Activated CD8-positive, alpha-beta T cell treated with anti-CD3 and anti-CD28 coated beads, Interleukin-2, amount 10 ng/mL, durations not matched to agents 7 days and 5 days (primary cell): ENCODE measurements around the gene TTC17. TPM values are rescaled to one million over a fixed set of nuclear protein-coding genes. Genes with fewer than 3 reads are reported as not detected.
A peak's percentile ranks its signal among the peaks of the same experiment; 100 is the strongest.
"Not testable (repeated sequence)": the region's sequence is repeated elsewhere in the genome, so short reads cannot be mapped to it uniquely, and the experiment has no call there.

Experiments used
- ATAC-seq: fragments of 150-1000 bp; cut with Tn5 transposase; one replicate; pipeline ENCODE4 v1.10.0; 2021; ENCODE audit warnings: moderate library complexity
- CTCF ChIA-PET: fragments of 350-600 bp; sonication (Branson Sonifier 250); formaldehyde crosslinking; loops from one replicate; lab custom pipeline; 2021; ENCODE audit warnings: antibody characterized with exemption; lab: Charles Lee
- POLR2A ChIA-PET: fragments of 350-600 bp; sonication (Branson Sonifier 250); formaldehyde crosslinking; loops from one replicate; lab custom pipeline; 2021; ENCODE audit warnings: antibody characterized with exemption; lab: Charles Lee
- DNase-seq: peaks from one replicate; pipeline ENCODE4 v3.0.0-alpha.2; 2020
- H3K27ac Mint-ChIP-seq: one replicate; pipeline ENCODE4 v1.8.0; 2021; ENCODE audit warnings: mild to moderate bottlenecking, mixed read lengths
- H3K27me3 Mint-ChIP-seq: one replicate; pipeline ENCODE4 v1.8.0; 2021; ENCODE audit warnings: low read depth, mixed read lengths
- H3K36me3 Mint-ChIP-seq: one replicate; pipeline ENCODE4 v1.8.0; 2021; ENCODE audit warnings: low read depth, mixed read lengths
- H3K4me1 Mint-ChIP-seq: one replicate; pipeline ENCODE4 v1.8.0; 2021; ENCODE audit warnings: low read depth, mixed read lengths
- H3K4me3 Mint-ChIP-seq: one replicate; pipeline ENCODE4 v1.8.0; 2021; ENCODE audit warnings: mild to moderate bottlenecking, mixed read lengths
- H3K9me3 Mint-ChIP-seq: one replicate; pipeline ENCODE4 v1.8.0; 2022; ENCODE audit warnings: mixed read lengths; ENCODE audit not compliant: insufficient read depth
- total RNA-seq, 2 experiments: library from RNA; stranded (reverse); gene quantifications; one replicate each; pipeline ENCODE4 v1.2.3, GENCODE V29; 2021

TTC17 gene
- total RNA-seq, 2 experiments from 2014 or later = 56.9 to 60.5 TPM

DNA sequence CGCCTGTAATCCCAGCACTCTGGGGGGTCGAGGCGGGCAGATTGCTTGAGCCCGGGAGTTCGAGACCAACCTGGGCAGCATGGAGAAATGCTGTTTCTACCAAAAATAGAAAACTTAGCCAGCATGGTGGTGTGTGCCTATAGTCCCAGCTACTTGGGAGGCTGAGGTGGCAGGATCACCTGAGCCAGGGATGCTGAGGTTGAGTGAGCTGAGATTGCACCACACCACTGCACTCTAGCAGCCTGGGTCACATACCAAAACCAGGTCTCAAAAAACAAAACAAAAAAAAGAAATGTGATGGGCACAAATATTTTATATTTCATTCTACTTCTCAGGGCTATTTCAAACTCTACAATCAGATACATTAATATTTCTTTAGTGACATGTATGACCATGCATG lies 25.7 kb downstream of the TTC17 start:
- no peak overlapping the region for H3K4me3 Mint-ChIP-seq
- no peak for ATAC-seq
- H3K36me3 Mint-ChIP-seq = peaks cover 35% of the 10 kb centered on the region
- no peaks in the 10 kb centered on the region for H3K27me3 Mint-ChIP-seq
- H3K4me1 Mint-ChIP-seq = no peaks in the 10 kb centered on the region
- H3K9me3 Mint-ChIP-seq = no peaks in the 10 kb centered on the region
- no peak overlapping the region for H3K27ac Mint-ChIP-seq
- ChIA-PET POLR2A (no interaction called here), CTCF (no interaction called here)
- no peak for DNase-seq

GRCh38 chr11:43392713-43393112 lies 34.0 kb downstream of the TTC17 start:
- peaks cover 26% of the 10 kb centered on the region for H3K4me1 Mint-ChIP-seq
- peaks cover 63% of the 10 kb centered on the region for H3K36me3 Mint-ChIP-seq
- H3K27ac Mint-ChIP-seq = peak overlapping the region; percentile 56
- peak overlapping the region; percentile 20 for H3K4me3 Mint-ChIP-seq
- POLR2A ChIA-PET = interaction anchor here (1.0 kb wide), 1 partner anchor 34 kb away, joined by 4 read pairs; the partner anchor contains the start of gene TTC17
- CTCF ChIA-PET = interaction anchor here (0.9 to 1.4 kb wide), 5 partner anchors 12 to 81 kb away, joined by 3 to 6 read pairs (median 3); partner anchors contain the start of gene API5
- ATAC-seq = peak; percentile 87
- peak; percentile 35 for DNase-seq
- no peaks in the 10 kb centered on the region for H3K9me3 Mint-ChIP-seq
- H3K27me3 Mint-ChIP-seq = no peaks in the 10 kb centered on the region

DNA sequence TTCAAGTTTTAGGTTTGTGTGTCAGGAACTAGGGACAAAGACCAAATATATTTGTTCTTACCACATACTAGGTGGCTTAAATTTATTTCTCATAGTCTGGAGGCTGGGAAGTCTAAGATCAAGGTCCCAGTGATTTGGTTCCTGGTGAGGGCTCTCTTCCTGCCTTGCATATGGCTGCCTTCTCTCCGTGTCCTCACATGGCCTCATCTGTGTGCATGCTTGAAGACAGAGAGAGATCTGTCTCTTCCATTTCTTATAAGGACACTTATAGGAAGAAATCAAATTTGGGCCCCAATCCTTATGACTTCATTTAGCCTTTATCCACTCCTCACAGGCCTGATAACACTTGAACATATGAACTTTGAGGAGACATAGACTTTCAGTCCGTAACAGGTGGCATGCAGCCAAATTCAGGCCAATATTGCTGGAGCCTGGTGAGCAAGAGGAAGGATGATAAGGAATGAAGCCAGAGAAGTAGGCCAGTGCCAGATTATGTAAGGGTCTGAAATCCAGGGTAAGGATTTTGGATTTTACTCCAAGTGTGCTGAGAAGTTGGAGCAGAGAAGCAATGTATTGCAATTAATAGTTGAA lies 35.1 kb downstream of the TTC17 start:
- CTCF ChIA-PET = interaction anchor here (1.0 to 1.4 kb wide), 2 partner anchors 25 to 80 kb away, joined by 3 read pairs; no protein-coding TSS in a partner anchor

DNA sequence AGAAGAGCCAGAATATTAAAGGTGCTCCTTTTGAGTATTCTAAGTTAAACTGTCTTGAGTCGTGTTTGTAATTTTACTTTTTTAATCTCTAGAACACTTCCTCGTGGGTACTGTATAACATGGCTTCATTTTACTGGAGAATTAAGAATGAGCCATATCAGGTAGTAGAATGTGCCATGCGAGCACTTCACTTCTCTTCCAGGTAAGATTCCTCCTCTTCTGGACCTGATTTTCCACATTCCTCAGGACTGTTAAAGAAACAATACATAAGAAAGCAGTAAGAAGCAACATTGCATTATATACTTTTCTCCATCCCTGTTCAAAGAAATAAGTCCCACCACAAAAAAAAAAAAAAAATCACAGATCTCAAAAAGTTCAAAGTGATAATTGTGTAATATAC lies 37.9 kb downstream of the TTC17 start:
- Mint-ChIP-seq H3K27me3 (no peaks in the 10 kb centered on the region), H3K36me3 (peaks cover 74% of the 10 kb centered on the region), H3K27ac (no peak overlapping the region), H3K4me3 (no peak overlapping the region), H3K4me1 (peaks cover 36% of the 10 kb centered on the region), H3K9me3 (no peaks in the 10 kb centered on the region)
- ATAC-seq (no peak), DNase-seq (no peak)
- POLR2A ChIA-PET = no interaction called here
- CTCF ChIA-PET = interaction anchor here (1.3 kb wide), 1 partner anchor 22 kb away, joined by 4 read pairs; no protein-coding TSS in a partner anchor

More for the DNA sequence above, 35.1 kb downstream of the TTC17 start:
- Mint-ChIP-seq H3K4me3 (no peak overlapping the region), H3K9me3 (no peaks in the 10 kb centered on the region), H3K27ac (no peak overlapping the region), H3K27me3 (no peaks in the 10 kb centered on the region), H3K4me1 (peaks cover 26% of the 10 kb centered on the region), H3K36me3 (peaks cover 72% of the 10 kb centered on the region)
- ATAC-seq = no peak
- POLR2A ChIA-PET = no interaction called here
- no peak for DNase-seq

DNA sequence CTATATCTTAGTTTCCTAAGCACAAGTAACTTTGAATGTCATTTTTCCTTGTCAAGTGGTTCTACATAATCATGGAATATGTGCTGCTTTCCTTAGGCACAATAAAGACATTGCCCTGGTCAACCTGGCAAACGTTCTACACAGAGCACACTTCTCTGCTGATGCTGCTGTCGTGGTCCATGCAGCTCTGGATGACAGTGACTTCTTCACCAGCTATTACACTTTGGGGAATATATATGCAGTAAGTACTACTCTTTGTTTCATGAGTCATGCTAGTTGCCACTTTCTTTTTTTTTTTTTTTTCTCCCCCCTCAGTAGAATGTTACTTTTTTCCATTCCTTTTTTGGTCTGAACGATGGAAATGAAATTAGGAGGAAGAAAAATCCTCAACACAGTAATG lies 38.5 kb downstream of the TTC17 start:
- CTCF ChIA-PET = interaction anchor here (1.3 kb wide), 1 partner anchor 22 kb away, joined by 4 read pairs; no protein-coding TSS in a partner anchor
- no peak overlapping the region for H3K27ac Mint-ChIP-seq
- H3K4me3 Mint-ChIP-seq = no peak overlapping the region
- DNase-seq (no peak), ATAC-seq (peak; percentile 21)
- POLR2A ChIA-PET = no interaction called here
- peaks cover 30% of the 10 kb centered on the region for H3K4me1 Mint-ChIP-seq
- H3K9me3 Mint-ChIP-seq = no peaks in the 10 kb centered on the region
- H3K27me3 Mint-ChIP-seq = no peaks in the 10 kb centered on the region
- H3K36me3 Mint-ChIP-seq = peaks cover 75% of the 10 kb centered on the region

- CTCF ChIA-PET = interaction anchor here (1.3 to 1.4 kb wide), 2 partner anchors 19 to 25 kb away, joined by 3 to 4 read pairs; no protein-coding TSS in a partner anchor
- DNase-seq (no peak), ATAC-seq (no peak)
- Mint-ChIP-seq H3K27me3 (no peaks in the 10 kb centered on the region), H3K9me3 (no peaks in the 10 kb centered on the region), H3K36me3 (peaks cover 79% of the 10 kb centered on the region), H3K4me3 (no peak overlapping the region), H3K27ac (peak overlapping the region; percentile 19), H3K4me1 (peaks cover 30% of the 10 kb centered on the region)
- POLR2A ChIA-PET = interaction anchor here (1.8 kb wide), 1 partner anchor 41 kb away, joined by 5 read pairs; the partner anchor contains the start of gene TTC17
These were observed 41.4 kb downstream of the TTC17 start for GRCh38 chr11:43399983-43400630.

DNA sequence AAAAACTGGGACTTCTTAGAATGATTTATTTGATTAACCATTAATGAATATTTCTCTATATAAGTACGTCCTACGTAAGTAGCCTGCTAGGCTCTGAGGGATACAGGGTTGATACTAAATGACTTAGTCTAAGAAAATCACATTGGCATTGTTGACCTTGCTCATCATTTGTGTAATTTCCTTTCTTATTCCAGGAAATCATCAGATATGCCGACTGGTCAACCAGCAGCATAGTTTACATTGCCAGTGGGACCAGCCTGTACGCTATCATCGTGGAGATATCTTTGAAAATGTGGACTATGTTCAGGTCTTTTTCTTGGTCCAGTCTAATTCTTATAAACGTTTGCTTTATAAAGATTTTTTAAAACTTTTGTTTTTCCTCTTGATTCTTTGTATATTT lies 42.5 kb downstream of the TTC17 start:
- H3K9me3 Mint-ChIP-seq = no peaks in the 10 kb centered on the region
- POLR2A ChIA-PET = no interaction called here
- H3K36me3 Mint-ChIP-seq = peaks cover 83% of the 10 kb centered on the region
- no peaks in the 10 kb centered on the region for H3K27me3 Mint-ChIP-seq
- no peak for ATAC-seq
- H3K4me1 Mint-ChIP-seq = peaks cover 28% of the 10 kb centered on the region
- CTCF ChIA-PET = no interaction called here
- H3K27ac Mint-ChIP-seq = no peak overlapping the region
- no peak for DNase-seq
- no peak overlapping the region for H3K4me3 Mint-ChIP-seq

- H3K27ac Mint-ChIP-seq, ATAC-seq: not testable (repeated sequence)
These were observed 43.1 kb downstream of the TTC17 start for GRCh38 chr11:43401811-43402210.

GRCh38 chr11:43403357-43404231 lies 44.9 kb downstream of the TTC17 start:
- no peak overlapping the region for H3K27ac Mint-ChIP-seq
- H3K9me3 Mint-ChIP-seq = no peaks in the 10 kb centered on the region
- peaks cover 28% of the 10 kb centered on the region for H3K4me1 Mint-ChIP-seq
- CTCF ChIA-PET = interaction anchor here (1.0 to 1.9 kb wide), 8 partner anchors 10 to 121 kb away, joined by 3 to 7 read pairs (median 4); partner anchors contain the start of gene API5
- DNase-seq (no peak), ATAC-seq (no peak)
- no peaks in the 10 kb centered on the region for H3K27me3 Mint-ChIP-seq
- no peak overlapping the region for H3K4me3 Mint-ChIP-seq
- peaks cover 73% of the 10 kb centered on the region for H3K36me3 Mint-ChIP-seq
- POLR2A ChIA-PET = no interaction called here

More at GRCh38 chr11:43401811-43402210, 43.1 kb downstream of the TTC17 start:
- H3K9me3 Mint-ChIP-seq, POLR2A ChIA-PET, DNase-seq, CTCF ChIA-PET, H3K4me3 Mint-ChIP-seq, H3K27me3 Mint-ChIP-seq: not testable (repeated sequence)
- Mint-ChIP-seq H3K4me1 (peaks cover 28% of the 10 kb centered on the region), H3K36me3 (peaks cover 80% of the 10 kb centered on the region)

DNA sequence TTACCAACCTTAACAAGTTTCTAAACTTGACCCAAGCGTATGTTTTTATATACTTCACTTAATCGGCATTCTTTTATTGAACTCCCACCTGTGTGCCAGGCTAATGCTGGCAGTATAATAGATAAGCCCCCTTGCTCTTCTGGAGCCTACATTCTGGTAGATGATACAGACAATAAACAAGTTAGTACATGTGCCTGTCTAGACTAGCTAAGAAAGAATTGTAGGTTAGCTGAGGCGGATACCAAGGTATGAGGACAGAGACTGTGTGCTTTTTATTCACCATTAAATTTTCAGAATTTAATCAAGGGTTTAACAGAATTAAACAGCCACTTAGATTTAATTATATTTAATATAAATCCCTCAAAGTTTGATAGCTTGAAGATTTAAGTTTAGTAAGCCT lies 45.7 kb downstream of the TTC17 start:
- DNase-seq = no peak
- H3K27ac Mint-ChIP-seq = no peak overlapping the region
- POLR2A ChIA-PET = no interaction called here
- H3K9me3 Mint-ChIP-seq = no peaks in the 10 kb centered on the region
- H3K36me3 Mint-ChIP-seq = peaks cover 69% of the 10 kb centered on the region
- CTCF ChIA-PET = interaction anchor here (1.1 to 1.9 kb wide), 6 partner anchors 11 to 121 kb away, joined by 3 to 7 read pairs (median 4); no protein-coding TSS in a partner anchor
- peaks cover 23% of the 10 kb centered on the region for H3K4me1 Mint-ChIP-seq
- H3K4me3 Mint-ChIP-seq = no peak overlapping the region
- H3K27me3 Mint-ChIP-seq = no peaks in the 10 kb centered on the region
- ATAC-seq = no peak

DNA sequence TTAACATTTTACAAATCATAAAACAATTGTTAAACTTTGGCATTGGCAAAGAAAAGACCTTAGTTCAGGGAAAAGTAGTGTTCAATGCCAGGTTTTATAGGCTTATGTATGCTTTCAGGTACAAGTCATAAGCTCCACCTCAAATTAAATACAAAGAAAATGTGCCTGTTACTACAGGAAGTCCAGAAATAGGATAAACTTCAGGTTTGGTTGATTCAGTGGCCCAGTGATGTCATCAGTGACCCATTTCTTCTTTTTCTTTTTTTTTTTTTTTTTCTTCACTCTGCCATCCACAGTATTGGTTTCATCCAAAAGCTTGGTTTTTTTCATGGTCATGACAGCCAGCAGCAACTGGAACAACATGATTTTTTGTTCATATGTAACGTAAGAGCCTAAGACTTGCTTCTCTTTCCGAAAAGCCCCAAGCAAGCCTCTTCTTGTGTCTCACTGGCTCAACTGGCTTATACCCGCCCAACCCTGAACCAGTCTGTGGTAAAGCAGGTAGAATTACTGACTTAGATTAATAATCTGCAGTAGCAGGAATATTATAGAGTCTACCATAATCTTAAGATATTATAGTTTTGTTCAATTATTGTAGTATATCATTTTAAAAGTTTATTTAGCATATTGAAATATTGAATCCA lies 46.2 kb downstream of the TTC17 start:
- DNase-seq (no peak), ATAC-seq (no peak)
- ChIA-PET POLR2A (no interaction called here), CTCF (interaction anchor here (1.2 to 1.9 kb wide), 4 partner anchors 11 to 122 kb away, joined by 3 to 7 read pairs (median 6); no protein-coding TSS in a partner anchor)
- H3K9me3 Mint-ChIP-seq = no peaks in the 10 kb centered on the region
- no peak overlapping the region for H3K4me3 Mint-ChIP-seq
- peaks cover 19% of the 10 kb centered on the region for H3K4me1 Mint-ChIP-seq
- H3K27me3 Mint-ChIP-seq = no peaks in the 10 kb centered on the region
- peaks cover 65% of the 10 kb centered on the region for H3K36me3 Mint-ChIP-seq
- no peak overlapping the region for H3K27ac Mint-ChIP-seq
